Neural progenitor cell (in vitro differentiated cells): Measurements from ENCODE around the gene ZDHHC7. TPM values are rescaled to one million over a fixed set of nuclear protein-coding genes. Genes with fewer than 3 reads are reported as not detected.

Source experiments
- DNase-seq: peaks from one replicate; pipeline ENCODE4 v3.0.0-alpha.2; 2016; ENCODE audit warnings: low spot score
- H2AFZ ChIP-seq: fragments of 200-600 bp; sonication (generic); replicated peaks from 2 replicates; pipeline ENCODE4 v1.6.1; 2016; ENCODE audit warnings: antibody characterized with exemption
- H3F3A ChIP-seq: fragments of 200-600 bp; sonication (generic); 2 replicates; pipeline ENCODE4 v1.6.1; 2016; ENCODE audit warnings: antibody characterized with exemption, low read depth
- H3K27ac ChIP-seq: fragments of 200-600 bp; sonication (generic); 2 replicates; pipeline ENCODE4 v1.5.1; 2016; ENCODE audit warnings: mild to moderate bottlenecking
- H3K27me3 ChIP-seq: fragments of 200-600 bp; sonication (generic); 2 replicates; pipeline ENCODE4 v1.6.1; 2016; ENCODE audit warnings: mild to moderate bottlenecking, moderate library complexity
- H3K36me3 ChIP-seq: fragments of 200-600 bp; sonication (generic); 2 replicates; pipeline ENCODE4 v1.5.1; 2016
- H3K4me1 ChIP-seq: fragments of 200-600 bp; sonication (generic); 2 replicates; pipeline ENCODE4 v1.6.1; 2016; ENCODE audit warnings: mixed run types
- H3K4me2 ChIP-seq: fragments of 200-600 bp; sonication (generic); 2 replicates; pipeline ENCODE4 v1.6.1; 2016
- H3K4me3 ChIP-seq: fragments of 200-600 bp; sonication (generic); 2 replicates; pipeline ENCODE4 v1.5.1; 2016
- H3K79me2 ChIP-seq: fragments of 200-600 bp; sonication (generic); 2 replicates; pipeline ENCODE4 v1.6.1; 2016; ENCODE audit warnings: low read depth
- H3K9ac ChIP-seq: fragments of 200-600 bp; sonication (generic); 2 replicates; pipeline ENCODE4 v1.6.1; 2016
- H3K9me3 ChIP-seq: fragments of 200-600 bp; sonication (generic); 2 replicates; pipeline ENCODE4 v1.5.1; 2016; ENCODE audit warnings: low read depth
- H4K20me1 ChIP-seq: fragments of 200-600 bp; sonication (generic); 2 replicates; pipeline ENCODE4 v1.6.1; 2016; ENCODE audit warnings: low read depth
- H3K27ac Mint-ChIP-seq: 3 replicates; pipeline ENCODE4 v1.8.0; 2021; ENCODE audit warnings: mixed read lengths
- H3K27me3 Mint-ChIP-seq: 2 replicates; pipeline ENCODE4 v1.8.0; 2022; ENCODE audit warnings: low read depth, mild to moderate bottlenecking, inconsistent platforms, moderate library complexity, mixed read lengths; ENCODE audit not compliant: insufficient read depth
- H3K36me3 Mint-ChIP-seq: 3 replicates; pipeline ENCODE4 v1.8.0; 2021; ENCODE audit warnings: mixed read lengths
- H3K4me1 Mint-ChIP-seq: 3 replicates; pipeline ENCODE4 v1.8.0; 2021; ENCODE audit warnings: mixed read lengths
- H3K4me3 Mint-ChIP-seq: 3 replicates; pipeline ENCODE4 v1.8.0; 2021; ENCODE audit warnings: mild to moderate bottlenecking, moderate library complexity, mixed read lengths
- H3K9me3 Mint-ChIP-seq: 3 replicates; pipeline ENCODE4 v1.8.0; 2020; ENCODE audit warnings: mixed read lengths
- EZH2 ChIP-seq: fragments of 200-600 bp; sonication (generic); IDR thresholded peaks from 2 replicates; pipeline ENCODE4 v1.6.1; 2017; ENCODE audit warnings: antibody characterized with exemption, mild to moderate bottlenecking, moderate library complexity
- EZH2phosphoT487 ChIP-seq: fragments of 200-600 bp; sonication (generic); IDR thresholded peaks from 2 replicates; pipeline ENCODE4 v1.6.1; 2017; ENCODE audit warnings: antibody characterized with exemption
- total RNA-seq: library from RNA; depleted of rRNA; stranded (reverse); fragments of >200 nt; gene quantifications from 2 replicates; pipeline ENCODE4 v1.2.3, GENCODE V29; 2015; ENCODE audit warnings: low replicate concordance
- TF ChIP-seq, protein P1 (sequence below): fragments of 200-600 bp; sonication (generic); IDR thresholded peaks from 2 replicates; pipeline ENCODE4 v1.5.1; 2017; ENCODE audit warnings: antibody characterized with exemption, mild to moderate bottlenecking

Gene ZDHHC7
- total RNA-seq, 1 donor from 2014 or later, result 57.0 TPM

DNA sequence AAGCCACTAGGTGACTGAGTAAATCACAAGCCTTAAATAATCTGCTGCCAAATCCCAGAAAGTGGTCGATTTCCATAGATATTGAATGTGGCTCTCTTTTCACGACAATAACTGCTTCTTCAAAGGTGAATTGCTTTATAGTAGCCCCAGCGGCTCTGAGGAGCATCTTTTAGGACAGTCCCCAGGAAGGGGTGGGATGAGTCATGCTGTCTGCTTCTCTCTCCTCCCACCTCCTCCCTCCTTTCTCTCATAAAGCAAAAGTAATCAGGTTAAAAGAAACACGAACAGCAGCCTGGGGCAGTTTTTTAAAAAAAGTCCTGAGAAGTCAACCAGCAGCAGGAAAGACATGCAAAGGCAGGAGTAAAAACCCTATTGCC is 18.1 kb upstream of the ZDHHC7 start:
- DNase-seq, result no peak
- no peak overlapping the region for H3K4me2 ChIP-seq
- H2AFZ ChIP-seq, result no peak overlapping the region
- Mint-ChIP-seq H3K27ac (no peak overlapping the region), H3K36me3 (no peaks in the 10 kb centered on the region), H3K4me3 (peak overlapping the region; percentile 87), H3K4me1 (peaks cover 35% of the 10 kb centered on the region), H3K27me3 (peaks cover 8% of the 10 kb centered on the region), H3K9me3 (no peaks in the 10 kb centered on the region)
- peaks cover 30% of the 10 kb centered on the region for H3K27me3 ChIP-seq
- no peak overlapping the region for H3K9ac ChIP-seq
- TF ChIP-seq EZH2 (no peak), EZH2phosphoT487 (no peak)
- TF ChIP-seq, protein P1, sequence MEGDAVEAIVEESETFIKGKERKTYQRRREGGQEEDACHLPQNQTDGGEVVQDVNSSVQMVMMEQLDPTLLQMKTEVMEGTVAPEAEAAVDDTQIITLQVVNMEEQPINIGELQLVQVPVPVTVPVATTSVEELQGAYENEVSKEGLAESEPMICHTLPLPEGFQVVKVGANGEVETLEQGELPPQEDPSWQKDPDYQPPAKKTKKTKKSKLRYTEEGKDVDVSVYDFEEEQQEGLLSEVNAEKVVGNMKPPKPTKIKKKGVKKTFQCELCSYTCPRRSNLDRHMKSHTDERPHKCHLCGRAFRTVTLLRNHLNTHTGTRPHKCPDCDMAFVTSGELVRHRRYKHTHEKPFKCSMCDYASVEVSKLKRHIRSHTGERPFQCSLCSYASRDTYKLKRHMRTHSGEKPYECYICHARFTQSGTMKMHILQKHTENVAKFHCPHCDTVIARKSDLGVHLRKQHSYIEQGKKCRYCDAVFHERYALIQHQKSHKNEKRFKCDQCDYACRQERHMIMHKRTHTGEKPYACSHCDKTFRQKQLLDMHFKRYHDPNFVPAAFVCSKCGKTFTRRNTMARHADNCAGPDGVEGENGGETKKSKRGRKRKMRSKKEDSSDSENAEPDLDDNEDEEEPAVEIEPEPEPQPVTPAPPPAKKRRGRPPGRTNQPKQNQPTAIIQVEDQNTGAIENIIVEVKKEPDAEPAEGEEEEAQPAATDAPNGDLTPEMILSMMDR, result no peak
- H3K27ac ChIP-seq, result no peak overlapping the region
- no peaks in the 10 kb centered on the region for H3K36me3 ChIP-seq
- H3K4me1 ChIP-seq, result peaks cover 6% of the 10 kb centered on the region
- no peak overlapping the region for H3K4me3 ChIP-seq
- H3K9me3 ChIP-seq, result no peaks in the 10 kb centered on the region
- no peaks in the 10 kb centered on the region for H3K79me2 ChIP-seq
- no peaks in the 10 kb centered on the region for H4K20me1 ChIP-seq
- no peaks in the 10 kb centered on the region for H3F3A ChIP-seq

DNA sequence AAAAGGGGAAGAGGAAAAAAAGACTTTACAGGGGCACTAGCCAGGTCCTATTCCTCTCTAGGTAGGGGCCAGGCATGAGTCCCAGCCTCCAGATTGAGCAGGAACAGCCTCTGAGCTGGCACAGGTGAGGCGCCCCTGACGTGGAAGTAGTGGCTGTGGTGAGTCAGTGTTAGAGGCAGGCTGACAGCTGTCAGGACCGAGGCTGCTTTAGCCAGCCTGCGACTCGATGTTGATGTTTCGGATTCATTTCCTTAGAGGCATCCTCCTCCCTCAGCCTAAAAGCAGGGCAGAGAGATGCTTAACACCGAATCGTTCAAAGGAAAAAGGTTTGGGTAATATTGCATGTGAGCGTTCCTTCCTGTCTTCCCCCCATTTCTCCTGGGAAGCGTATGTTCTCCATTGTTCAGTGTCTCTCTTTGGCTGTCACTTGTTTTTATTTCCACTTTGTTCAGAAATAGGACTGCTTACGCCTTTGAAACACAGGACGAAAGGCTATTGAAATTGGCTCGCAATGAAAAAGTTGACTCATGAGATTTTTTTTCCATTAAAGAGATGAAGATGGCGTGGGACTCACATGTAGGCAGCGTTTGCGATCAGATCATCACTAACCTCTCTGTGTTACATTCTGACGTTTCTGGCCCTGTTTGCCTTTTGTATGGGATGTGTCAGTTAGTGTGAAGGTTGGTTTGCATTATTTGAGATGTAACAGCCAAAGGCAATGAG is 17.5 kb upstream of the ZDHHC7 start:
- Mint-ChIP-seq H3K4me1 (peaks cover 35% of the 10 kb centered on the region), H3K36me3 (no peaks in the 10 kb centered on the region), H3K27ac (no peak overlapping the region), H3K9me3 (no peaks in the 10 kb centered on the region), H3K4me3 (peak overlapping the region; percentile 87), H3K27me3 (peaks cover 3% of the 10 kb centered on the region)
- no peak for TF ChIP-seq EZH2
- Histone ChIP-seq H4K20me1 (no peaks in the 10 kb centered on the region), H3K4me3 (peak overlapping the region; percentile 80), H3K4me1 (peaks cover 6% of the 10 kb centered on the region), H3F3A (no peaks in the 10 kb centered on the region), H3K27me3 (peaks cover 30% of the 10 kb centered on the region), H3K27ac (no peak overlapping the region), H3K9me3 (no peaks in the 10 kb centered on the region), H2AFZ (no peak overlapping the region), H3K36me3 (no peaks in the 10 kb centered on the region), H3K4me2 (peak overlapping the region; percentile 80), H3K9ac (no peak overlapping the region), H3K79me2 (no peaks in the 10 kb centered on the region)
- no peak for DNase-seq

DNA sequence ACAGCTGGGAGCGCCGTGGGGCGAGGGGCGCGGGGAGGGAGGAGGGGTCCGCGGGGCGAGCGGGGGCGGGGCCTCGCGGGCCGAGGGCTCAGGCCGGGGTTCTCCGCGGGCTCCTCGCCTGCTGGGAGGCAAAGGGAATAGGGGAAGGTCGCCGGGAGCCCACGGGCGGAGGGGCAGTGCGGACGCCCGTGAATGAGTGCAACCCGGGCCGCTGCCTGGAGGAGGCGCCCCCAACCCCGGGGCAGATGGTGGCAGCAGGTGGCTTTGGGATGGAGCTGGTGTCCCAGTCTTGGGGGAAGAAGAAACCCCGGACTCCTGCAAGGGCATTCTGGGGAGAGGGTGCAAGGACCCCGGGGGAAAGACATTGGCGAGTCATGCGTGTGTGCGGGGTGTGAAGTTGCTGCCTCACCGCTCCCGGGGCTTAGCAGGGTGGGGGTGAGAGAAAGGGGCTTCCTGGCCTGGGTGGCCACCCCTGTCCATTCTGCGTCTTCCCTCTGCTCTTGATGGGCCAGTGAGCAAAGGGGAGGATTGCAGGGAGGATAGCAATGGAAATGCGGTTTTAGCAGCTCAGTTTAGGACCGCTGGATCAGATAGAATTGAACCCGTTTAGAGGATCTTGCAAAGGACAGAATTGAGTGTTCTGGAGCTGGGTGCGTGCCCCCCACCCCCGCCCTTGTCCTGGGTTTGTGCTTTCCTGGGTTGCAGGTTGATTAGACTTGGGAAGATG is 16.8 kb upstream of the ZDHHC7 start:
- no peaks in the 10 kb centered on the region for H3K36me3 Mint-ChIP-seq
- no peaks in the 10 kb centered on the region for H4K20me1 ChIP-seq
- H3F3A ChIP-seq, result no peaks in the 10 kb centered on the region
- peak overlapping the region; percentile 95 for H2AFZ ChIP-seq
- H3K9me3 Mint-ChIP-seq, result no peaks in the 10 kb centered on the region
- H3K4me3 ChIP-seq, result peak overlapping the region; percentile 80
- H3K27me3 ChIP-seq, result peaks cover 30% of the 10 kb centered on the region
- H3K4me1 Mint-ChIP-seq, result peaks cover 33% of the 10 kb centered on the region
- no peaks in the 10 kb centered on the region for H3K9me3 ChIP-seq
- no peaks in the 10 kb centered on the region for H3K36me3 ChIP-seq
- TF ChIP-seq EZH2phosphoT487 (no peak), EZH2 (no peak)
- TF ChIP-seq, protein P1, result peak; percentile 40
- no peak overlapping the region for H3K27ac ChIP-seq
- H3K4me3 Mint-ChIP-seq, result peak overlapping the region; percentile 87
- peak; percentile 73 for DNase-seq
- no peak overlapping the region for H3K27ac Mint-ChIP-seq
- H3K79me2 ChIP-seq, result no peaks in the 10 kb centered on the region
- no peak overlapping the region for H3K9ac ChIP-seq
- peaks cover 2% of the 10 kb centered on the region for H3K27me3 Mint-ChIP-seq
- H3K4me2 ChIP-seq, result peak overlapping the region; percentile 80
- peaks cover 6% of the 10 kb centered on the region for H3K4me1 ChIP-seq
